Measurements from ENCODE around the gene PPP4R2. TPM values are rescaled to one million over a fixed set of nuclear protein-coding genes. Genes with fewer than 3 reads are reported as not detected.

Gene PPP4R2
- total and polyA plus RNA-seq, 4 donors = 17.1 to 105 (median 38.0) TPM

DNA sequence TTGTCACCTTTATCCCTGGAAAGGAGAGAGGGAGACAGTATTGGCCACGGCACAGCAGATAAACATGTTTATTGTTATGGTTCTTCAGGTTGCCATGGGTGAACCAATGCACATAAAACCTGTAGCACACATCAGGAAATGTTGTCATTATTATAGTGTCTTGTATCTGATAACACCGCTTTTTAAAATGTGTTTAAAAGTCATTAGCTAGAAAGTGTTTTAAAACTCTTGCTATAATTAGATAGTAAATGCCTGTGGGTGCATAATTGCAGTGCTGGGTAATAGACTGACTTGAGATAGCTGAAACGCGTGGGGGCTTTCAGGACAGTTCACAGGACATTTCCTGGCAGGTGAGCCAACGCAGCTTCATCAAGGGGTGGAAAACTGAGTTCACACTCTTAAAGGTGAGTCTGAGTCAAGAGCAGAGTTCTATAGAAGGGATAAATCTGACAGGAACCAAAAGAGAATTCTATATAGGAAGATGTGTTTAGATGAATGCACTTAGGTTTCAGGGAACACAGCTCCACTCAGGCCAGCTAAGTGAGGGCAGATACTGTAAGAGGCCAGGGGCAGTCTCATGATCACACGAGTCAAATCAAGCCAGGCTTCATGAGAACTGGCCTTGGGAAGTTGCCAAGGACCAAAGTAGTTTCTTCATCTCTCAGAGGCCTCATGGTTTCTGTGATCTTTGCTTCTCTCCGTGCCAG is 35.6 kb upstream of the PPP4R2 start:
- peak overlapping the region in 1 of 2 donors; percentile 83 for H3K27ac ChIP-seq (ENCODE audit: low read depth in 1 of 2, low read length in 1 of 2)
- H3K9me3 ChIP-seq (ENCODE audit: control insufficient read depth in 4 of 4, insufficient read depth in 3 of 4, low read length in 3 of 4) = no peaks in the 10 kb centered on the region
- 56 to 61% methylated on average over 7 of the region's 7 CpGs for WGBS, 2 donors
- peak overlapping the region in 1 of 2 donors; percentile 5 for H3K9ac ChIP-seq (ENCODE audit: insufficient read depth in 1 of 2, low read length in 2 of 2)
- peak; percentile 41 for ATAC-seq (ENCODE audit: insufficient read depth, low FRiP score)
- H3K4me3 ChIP-seq = no peak overlapping the region
- peaks cover 0 to 5% (median 0%) of the 10 kb centered on the region in 4 donors for H3K36me3 ChIP-seq (ENCODE audit: control insufficient read depth in 4 of 4, insufficient read depth in 4 of 4, low read length in 4 of 4)
- H3K27me3 ChIP-seq (ENCODE audit: control insufficient read depth in 3 of 3, insufficient read depth in 3 of 3, low read length in 2 of 3) = no peaks in the 10 kb centered on the region
- peak; percentile 31 to 80 (median 71) for DNase-seq
- TF ChIP-seq, protein P1, sequence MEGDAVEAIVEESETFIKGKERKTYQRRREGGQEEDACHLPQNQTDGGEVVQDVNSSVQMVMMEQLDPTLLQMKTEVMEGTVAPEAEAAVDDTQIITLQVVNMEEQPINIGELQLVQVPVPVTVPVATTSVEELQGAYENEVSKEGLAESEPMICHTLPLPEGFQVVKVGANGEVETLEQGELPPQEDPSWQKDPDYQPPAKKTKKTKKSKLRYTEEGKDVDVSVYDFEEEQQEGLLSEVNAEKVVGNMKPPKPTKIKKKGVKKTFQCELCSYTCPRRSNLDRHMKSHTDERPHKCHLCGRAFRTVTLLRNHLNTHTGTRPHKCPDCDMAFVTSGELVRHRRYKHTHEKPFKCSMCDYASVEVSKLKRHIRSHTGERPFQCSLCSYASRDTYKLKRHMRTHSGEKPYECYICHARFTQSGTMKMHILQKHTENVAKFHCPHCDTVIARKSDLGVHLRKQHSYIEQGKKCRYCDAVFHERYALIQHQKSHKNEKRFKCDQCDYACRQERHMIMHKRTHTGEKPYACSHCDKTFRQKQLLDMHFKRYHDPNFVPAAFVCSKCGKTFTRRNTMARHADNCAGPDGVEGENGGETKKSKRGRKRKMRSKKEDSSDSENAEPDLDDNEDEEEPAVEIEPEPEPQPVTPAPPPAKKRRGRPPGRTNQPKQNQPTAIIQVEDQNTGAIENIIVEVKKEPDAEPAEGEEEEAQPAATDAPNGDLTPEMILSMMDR (IDR thresholded peaks at IDR 0.05; ENCODE audit: control extremely low read depth, extremely low read depth) = no peak
- peaks cover 0 to 12% (median 8%) of the 10 kb centered on the region in 5 donors for H3K4me1 ChIP-seq (ENCODE audit: control insufficient read depth in 5 of 5, insufficient read depth in 5 of 5, low read length in 5 of 5)

DNA sequence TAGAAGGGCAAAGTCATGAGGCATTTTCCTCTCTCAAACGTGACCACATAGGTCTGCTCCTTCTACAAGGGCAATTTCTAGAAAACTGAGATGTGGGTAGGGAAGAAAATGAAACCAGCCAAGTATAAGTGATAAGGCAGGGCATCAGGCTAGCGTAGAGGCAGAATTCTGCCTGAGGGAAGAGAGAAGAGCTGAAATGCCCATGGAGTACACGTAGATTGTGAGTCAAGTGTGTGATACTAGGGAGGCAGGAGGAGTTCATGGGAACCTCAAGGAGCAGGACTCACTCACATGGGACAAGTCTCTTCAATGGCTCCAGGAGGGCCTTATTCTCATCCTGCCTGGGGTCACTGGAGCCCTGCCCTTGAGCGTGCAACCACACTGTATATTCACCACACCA is 34.9 kb upstream of the PPP4R2 start:
- H3K27me3 ChIP-seq (ENCODE audit: control insufficient read depth in 3 of 3, insufficient read depth in 3 of 3, low read length in 2 of 3) = no peaks in the 10 kb centered on the region
- peaks cover 0 to 4% (median 0%) of the 10 kb centered on the region in 4 donors for H3K36me3 ChIP-seq (ENCODE audit: control insufficient read depth in 4 of 4, insufficient read depth in 4 of 4, low read length in 4 of 4)
- no peak for DNase-seq
- TF ChIP-seq, protein P1 (IDR thresholded peaks at IDR 0.05; ENCODE audit: control extremely low read depth, extremely low read depth) = no peak
- 61 to 76% methylated on average over 4 of the region's 4 CpGs for WGBS, 2 donors
- no peaks in the 10 kb centered on the region for H3K9me3 ChIP-seq (ENCODE audit: control insufficient read depth in 4 of 4, insufficient read depth in 3 of 4, low read length in 3 of 4)
- no peak for ATAC-seq (ENCODE audit: insufficient read depth, low FRiP score)
- H3K27ac ChIP-seq (ENCODE audit: low read depth in 1 of 2, low read length in 1 of 2) = peak overlapping the region in 1 of 2 donors; percentile 83
- H3K4me3 ChIP-seq = no peak overlapping the region
- H3K4me1 ChIP-seq (ENCODE audit: control insufficient read depth in 5 of 5, insufficient read depth in 5 of 5, low read length in 5 of 5) = peaks cover 0 to 12% (median 8%) of the 10 kb centered on the region in 5 donors
- no peak overlapping the region for H3K9ac ChIP-seq (ENCODE audit: insufficient read depth in 1 of 2, low read length in 2 of 2)

DNA sequence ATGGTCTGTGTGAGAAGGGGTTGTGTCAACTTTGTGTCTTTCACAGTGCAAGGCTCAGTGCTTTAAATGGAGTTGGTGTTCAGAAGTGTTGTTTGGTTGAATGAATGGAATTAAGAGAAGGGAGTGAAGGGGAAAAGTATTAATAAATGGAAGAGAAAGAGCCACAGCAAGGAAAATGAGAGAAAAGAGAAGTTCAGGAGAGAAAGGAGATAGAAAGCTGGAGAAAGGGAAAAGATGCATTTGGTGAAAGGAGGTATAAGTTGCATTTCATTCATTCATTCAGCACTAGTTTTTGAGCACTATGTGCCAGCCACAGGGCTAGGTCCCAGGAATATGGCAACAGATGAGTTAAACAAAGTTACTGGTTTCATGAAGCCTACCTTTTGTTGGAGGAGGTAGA is 34.3 kb upstream of the PPP4R2 start:
- ATAC-seq (ENCODE audit: insufficient read depth, low FRiP score) (no peak), DNase-seq (no peak)
- peak overlapping the region in 1 of 2 donors; percentile 83 for H3K27ac ChIP-seq (ENCODE audit: low read depth in 1 of 2, low read length in 1 of 2)
- TF ChIP-seq, protein P1 (IDR thresholded peaks at IDR 0.05; ENCODE audit: control extremely low read depth, extremely low read depth) = no peak
- no peak overlapping the region for H3K4me3 ChIP-seq
- H3K4me1 ChIP-seq (ENCODE audit: control insufficient read depth in 5 of 5, insufficient read depth in 5 of 5, low read length in 5 of 5) = peaks cover 0 to 9% (median 8%) of the 10 kb centered on the region in 5 donors
- no peak overlapping the region for H3K9ac ChIP-seq (ENCODE audit: insufficient read depth in 1 of 2, low read length in 2 of 2)
- H3K36me3 ChIP-seq (ENCODE audit: control insufficient read depth in 4 of 4, insufficient read depth in 4 of 4, low read length in 4 of 4) = peaks cover 0 to 7% (median under 1%) of the 10 kb centered on the region in 4 donors
- no peaks in the 10 kb centered on the region for H3K9me3 ChIP-seq (ENCODE audit: control insufficient read depth in 4 of 4, insufficient read depth in 3 of 4, low read length in 3 of 4)
- H3K27me3 ChIP-seq (ENCODE audit: control insufficient read depth in 3 of 3, insufficient read depth in 3 of 3, low read length in 2 of 3) = no peaks in the 10 kb centered on the region
